H7 (cell line): ENCODE measurements around the gene CCDC106. TPM values are rescaled to one million over a fixed set of nuclear protein-coding genes. Genes with fewer than 3 reads are reported as not detected.

Experiments
- DNase-seq: peaks from one replicate; pipeline ENCODE4 v3.0.0; 2012
- H3K27me3 ChIP-seq: 2 replicates; pipeline ENCODE4 v1.6.0; 2011; ENCODE audit warnings: mild to moderate bottlenecking, low read length; ENCODE audit not compliant: control insufficient read depth, insufficient read depth
- H3K36me3 ChIP-seq: replicated peaks from 2 replicates; pipeline ENCODE4 v1.5.1; 2011; ENCODE audit warnings: low read length; ENCODE audit not compliant: control insufficient read depth, insufficient read depth
- H3K4me3 ChIP-seq: 2 replicates; pipeline ENCODE4 v1.5.1; 2011; ENCODE audit warnings: low read depth, mild to moderate bottlenecking, control low read depth, low read length, moderate library complexity; ENCODE audit not compliant: insufficient read depth
- total RNA-seq: library from RNA; depleted of rRNA; stranded (reverse); fragments of >200 nt; shearing (Covaris generic); gene quantifications from 2 replicates; pipeline ENCODE4 v1.2.3, GENCODE V29; 2014; rRNA removed

Gene CCDC106
- total RNA-seq, result 13.2 and 14.4 TPM in 2 replicates

DNA sequence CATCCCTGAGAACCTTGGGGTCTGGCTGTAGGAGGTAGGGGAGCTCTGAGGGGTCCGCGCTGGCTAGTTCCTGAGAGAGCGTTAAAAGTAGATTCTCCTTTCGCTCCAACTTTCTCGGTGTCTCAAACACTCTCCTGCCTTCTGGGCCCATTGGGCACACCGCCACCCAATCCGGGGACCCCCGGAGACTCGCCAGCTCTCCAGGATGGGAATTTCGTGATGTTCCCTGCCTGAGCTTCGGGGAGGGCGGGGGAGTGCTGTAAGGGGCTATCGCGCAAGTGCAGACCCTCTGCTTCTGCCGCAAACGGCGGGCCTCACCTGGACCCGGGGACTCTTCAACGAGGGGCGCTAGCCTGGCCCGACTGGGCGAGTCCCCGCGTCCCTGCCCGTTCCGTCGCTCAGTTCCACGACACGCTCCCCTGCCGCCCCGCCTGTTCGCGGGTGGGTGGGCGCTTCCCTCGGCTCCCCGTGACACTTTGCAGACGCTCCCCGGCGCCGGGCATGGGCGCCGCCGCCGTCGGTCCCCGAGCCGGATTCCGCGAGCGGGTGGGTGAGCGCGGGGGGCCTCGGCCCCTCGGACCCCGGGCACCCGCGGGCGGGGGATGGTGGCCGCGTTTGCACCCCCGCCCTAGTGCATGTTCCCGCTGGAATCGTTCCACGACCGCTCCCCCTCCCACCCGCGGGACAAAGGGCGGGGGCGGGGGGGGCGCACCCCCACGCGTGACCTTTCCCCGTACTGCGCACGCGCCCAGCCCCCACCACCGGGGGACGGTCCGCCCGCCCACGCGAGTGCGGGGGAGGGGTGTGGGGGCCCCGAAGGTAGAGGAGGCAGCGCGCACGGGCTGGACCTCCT is at the start of gene CCDC106:
TSS of gene CCDC106 (plus strand) at position 481 of the 853 bp plus-strand sequence. CDS start 835 bp downstream, outside the sequence.
- Histone ChIP-seq H3K4me3 (peak within 1 kb of the TSS; percentile 81), H3K36me3 (peaks cover 10% of the 10 kb centered on the region)
- peak; percentile 94 for DNase-seq

DNA sequence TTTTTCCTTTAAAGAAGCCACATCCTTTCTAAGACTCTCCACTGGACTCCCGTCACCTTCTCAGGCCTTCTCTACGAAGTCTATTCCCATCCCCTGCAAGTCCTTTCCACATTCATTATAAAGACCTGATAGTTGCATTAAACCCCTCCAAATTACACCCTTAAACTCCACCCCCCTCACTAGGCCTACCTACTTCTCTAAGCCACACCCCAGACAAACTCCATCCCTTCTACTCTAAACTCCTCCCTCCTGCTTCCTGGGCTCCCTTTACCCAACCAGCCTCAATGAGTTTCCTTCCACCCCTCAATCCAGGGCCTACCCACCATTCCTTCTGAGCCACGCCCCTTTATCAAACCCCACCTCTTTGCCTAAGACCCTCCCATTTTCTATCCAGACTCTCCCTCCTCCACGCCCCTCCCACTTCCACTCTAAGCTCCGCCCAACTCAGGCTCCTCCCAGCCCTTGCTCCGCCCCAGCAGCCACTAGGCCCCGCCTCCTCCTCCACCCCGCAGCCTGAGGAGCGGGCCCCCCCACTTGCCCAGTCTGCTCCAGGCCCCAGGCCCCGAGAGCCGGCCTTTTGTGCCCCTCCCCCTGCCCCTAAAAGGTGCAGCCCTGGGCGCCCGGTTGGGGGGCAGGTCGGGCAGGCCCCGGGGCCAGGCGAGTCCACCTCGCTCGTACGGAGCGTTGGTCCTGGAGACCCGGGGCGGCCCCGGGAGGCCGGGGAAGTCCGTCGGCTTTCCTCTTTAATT is 49.1 kb upstream of the CCDC106 start:
- Histone ChIP-seq H3K4me3 (peak overlapping the region; percentile 57), H3K27me3 (no peaks in the 10 kb centered on the region), H3K36me3 (peaks cover 3% of the 10 kb centered on the region)
- DNase-seq, result peak; percentile 96

More for the DNA sequence above, at the start of gene CCDC106:
- no peaks in the 10 kb centered on the region for H3K27me3 ChIP-seq

DNA sequence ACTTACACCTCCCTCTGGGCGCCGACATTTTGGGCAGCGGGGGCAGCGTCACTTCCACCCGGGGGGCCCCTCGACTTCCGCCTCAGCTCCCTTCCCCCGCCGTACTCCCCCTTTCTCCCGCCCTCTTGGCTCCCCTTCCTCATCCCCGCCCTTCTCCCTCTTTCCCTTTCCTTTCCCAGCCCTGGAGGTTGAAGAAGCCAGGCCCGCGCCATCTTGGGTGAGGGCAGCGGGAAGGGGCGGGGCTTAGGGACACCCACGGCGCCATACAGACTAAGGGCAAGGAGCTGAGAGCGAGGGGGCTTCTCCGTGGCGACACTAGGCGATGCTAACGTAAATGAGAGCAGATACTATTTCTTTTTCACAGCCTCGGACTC is 48.6 kb upstream of the CCDC106 start, which contains the start of gene FIZ1:
TSS of gene FIZ1 (minus strand) at position 50 of the 374 bp plus-strand sequence. CDS start 1,652 bp downstream, outside the sequence.
- peak; percentile 96 for DNase-seq
- Histone ChIP-seq H3K36me3 (peaks cover 3% of the 10 kb centered on the region), H3K4me3 (peak within 1 kb of the TSS; percentile 57), H3K27me3 (no peaks in the 10 kb centered on the region)

DNA sequence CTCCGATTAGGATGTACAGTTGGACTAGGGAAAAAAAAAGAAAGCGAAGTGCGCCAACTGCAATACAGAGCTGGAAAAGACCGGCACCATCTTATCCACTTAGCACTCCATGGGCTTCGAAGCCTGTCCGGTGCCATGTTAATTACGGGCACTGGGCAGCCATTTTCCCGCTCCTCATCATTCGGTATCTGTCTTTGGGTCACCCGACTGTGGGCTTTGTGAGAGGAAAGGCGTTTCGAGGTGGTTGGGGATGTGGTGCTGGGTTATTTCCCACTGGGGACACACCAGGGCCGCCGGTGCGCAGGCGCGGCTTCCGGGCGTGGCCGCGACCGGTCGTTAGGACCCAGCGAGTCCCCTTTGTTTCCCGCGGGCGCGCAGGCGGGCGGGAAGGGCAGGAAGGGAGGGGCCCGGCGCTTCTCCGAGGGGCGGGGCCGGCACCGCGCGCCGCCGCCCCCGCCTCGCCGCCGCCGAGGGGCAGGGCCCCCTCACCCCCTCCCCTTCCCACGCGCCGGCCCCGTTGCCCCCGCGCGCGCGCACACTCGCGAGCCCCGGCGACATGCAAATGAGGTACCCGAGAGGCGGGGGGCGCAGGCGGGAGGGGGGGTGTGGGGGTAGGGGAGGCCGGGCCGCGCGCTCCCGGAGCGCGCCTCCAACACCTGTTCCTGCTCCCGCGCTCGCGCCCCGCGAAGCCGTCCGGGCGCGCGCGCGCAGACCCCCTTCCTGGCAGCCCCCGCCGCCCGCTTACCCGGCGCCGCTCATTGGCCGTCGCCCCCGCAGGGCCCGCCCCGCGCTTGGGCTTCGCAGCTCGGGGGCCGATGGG is 48.0 kb upstream of the CCDC106 start, which contains the start of gene ZNF524:
TSS of gene ZNF524 (plus strand) at position 447 of the 820 bp plus-strand sequence. CDS start 1,825 bp downstream, outside the sequence.
- H3K27me3 ChIP-seq, result no peaks in the 10 kb centered on the region
- DNase-seq, result peak; percentile 98
- H3K36me3 ChIP-seq, result peaks cover 3% of the 10 kb centered on the region
- H3K4me3 ChIP-seq, result peak within 1 kb of the TSS; percentile 57

DNA sequence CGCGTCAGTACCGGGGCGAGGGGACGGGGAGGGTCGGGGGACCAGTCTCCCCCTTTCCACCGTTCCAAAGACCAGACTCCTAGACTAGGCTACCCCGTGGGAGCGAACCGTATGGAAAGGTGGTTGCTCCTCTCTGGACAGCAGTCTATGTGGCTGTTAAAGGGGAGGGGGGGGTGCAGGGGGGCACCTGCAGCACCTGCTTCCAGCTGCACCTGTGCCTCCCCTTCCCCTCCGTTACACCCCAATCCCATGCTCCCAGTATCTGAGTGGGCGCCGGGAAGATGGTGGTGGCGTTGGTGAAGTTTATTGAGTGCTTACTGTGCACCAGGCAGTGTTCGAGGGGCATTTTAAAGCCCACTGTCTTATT is 47.4 kb upstream of the CCDC106 start:
- H3K4me3 ChIP-seq, result peak overlapping the region; percentile 57
- H3K27me3 ChIP-seq, result no peaks in the 10 kb centered on the region
- DNase-seq, result no peak
- peaks cover 3% of the 10 kb centered on the region; the same call in 1 of the 2 replicates for H3K36me3 ChIP-seq

DNA sequence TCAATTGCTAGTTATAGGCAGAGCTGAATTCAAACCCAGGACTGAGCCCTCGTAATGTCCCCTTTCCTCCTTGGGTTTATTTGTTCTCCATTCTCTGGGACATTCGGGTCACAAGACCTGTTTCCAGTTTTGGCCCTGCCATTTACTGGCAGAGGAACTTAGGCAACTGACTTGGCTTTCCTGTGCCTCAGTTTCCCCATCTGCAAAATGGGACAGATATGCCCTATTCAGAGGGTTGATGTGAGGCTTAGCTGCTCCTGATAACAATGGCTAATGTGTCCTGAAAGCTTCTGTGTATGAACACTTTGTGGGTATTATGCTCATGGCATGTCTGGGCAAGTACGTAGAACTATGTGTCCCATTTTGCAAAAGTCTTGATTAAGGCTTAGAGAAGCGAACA is 46.9 kb upstream of the CCDC106 start:
- peaks cover 3% of the 10 kb centered on the region; the same call in 1 of the 2 replicates for H3K36me3 ChIP-seq
- DNase-seq, result no peak
- peak overlapping the region; percentile 57 for H3K4me3 ChIP-seq
- H3K27me3 ChIP-seq, result no peaks in the 10 kb centered on the region

DNA sequence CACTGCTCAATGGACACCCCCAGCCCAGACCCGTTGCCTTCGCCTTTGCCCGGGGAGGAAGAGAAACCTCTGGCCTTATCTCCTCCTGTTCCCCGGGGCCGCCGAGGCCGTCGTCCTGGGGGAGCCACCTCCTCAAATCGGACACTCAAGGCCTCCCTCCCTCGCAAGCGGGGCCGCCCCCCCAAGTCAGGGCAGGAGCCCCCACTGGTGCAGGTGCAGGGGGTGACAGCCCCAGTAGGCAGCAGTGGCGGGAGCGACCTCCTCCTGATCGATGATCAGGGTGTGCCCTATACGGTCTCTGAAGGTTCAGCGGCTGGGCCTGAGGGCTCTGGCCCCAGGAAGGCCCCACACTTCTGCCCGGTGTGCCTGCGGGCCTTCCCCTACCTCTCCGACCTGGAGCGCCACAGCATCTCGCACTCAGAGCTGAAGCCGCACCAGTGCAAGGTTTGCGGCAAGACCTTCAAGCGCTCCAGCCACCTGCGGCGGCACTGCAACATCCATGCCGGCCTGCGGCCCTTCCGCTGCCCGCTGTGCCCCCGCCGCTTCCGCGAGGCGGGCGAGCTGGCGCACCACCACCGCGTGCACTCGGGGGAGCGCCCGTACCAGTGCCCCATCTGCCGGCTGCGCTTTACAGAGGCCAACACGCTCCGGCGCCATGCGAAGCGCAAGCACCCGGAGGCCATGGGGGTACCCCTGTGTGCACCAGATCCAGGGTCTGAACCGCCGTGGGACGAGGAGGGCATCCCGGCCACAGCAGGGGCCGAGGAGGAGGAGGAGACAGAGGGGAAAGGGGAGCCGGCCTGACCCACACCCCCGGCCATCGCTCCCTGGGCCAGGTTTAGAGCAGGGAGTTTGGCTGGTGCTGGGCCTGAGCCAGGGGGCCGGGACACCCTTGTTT is 45.7 kb upstream of the CCDC106 start:
- Histone ChIP-seq H3K27me3 (no peaks in the 10 kb centered on the region), H3K4me3 (no peak overlapping the region), H3K36me3 (no peaks in the 10 kb centered on the region)
- DNase-seq, result no peak

DNA sequence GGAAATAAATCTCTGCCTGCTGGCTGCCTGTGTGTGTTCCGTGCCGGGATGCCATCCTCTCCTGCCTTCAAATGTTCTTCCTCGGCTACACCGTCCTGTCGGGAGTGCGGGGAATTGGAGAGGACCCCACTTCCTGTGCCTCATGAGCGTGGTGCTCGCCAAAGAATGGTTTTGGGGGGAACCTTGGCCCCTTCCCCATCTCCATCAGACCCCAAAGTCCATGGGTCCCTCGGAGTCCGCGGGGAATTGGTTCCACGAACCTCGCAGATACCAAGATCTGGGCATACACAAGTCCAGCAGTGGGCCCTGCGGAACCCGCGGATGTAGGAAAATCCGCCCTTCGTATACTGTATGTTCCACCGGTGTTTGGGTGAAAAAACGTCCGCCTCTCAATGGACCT is 44.9 kb upstream of the CCDC106 start:
- Histone ChIP-seq H3K4me3 (no peak overlapping the region), H3K36me3 (no peaks in the 10 kb centered on the region), H3K27me3 (no peaks in the 10 kb centered on the region)
- no peak for DNase-seq

DNA sequence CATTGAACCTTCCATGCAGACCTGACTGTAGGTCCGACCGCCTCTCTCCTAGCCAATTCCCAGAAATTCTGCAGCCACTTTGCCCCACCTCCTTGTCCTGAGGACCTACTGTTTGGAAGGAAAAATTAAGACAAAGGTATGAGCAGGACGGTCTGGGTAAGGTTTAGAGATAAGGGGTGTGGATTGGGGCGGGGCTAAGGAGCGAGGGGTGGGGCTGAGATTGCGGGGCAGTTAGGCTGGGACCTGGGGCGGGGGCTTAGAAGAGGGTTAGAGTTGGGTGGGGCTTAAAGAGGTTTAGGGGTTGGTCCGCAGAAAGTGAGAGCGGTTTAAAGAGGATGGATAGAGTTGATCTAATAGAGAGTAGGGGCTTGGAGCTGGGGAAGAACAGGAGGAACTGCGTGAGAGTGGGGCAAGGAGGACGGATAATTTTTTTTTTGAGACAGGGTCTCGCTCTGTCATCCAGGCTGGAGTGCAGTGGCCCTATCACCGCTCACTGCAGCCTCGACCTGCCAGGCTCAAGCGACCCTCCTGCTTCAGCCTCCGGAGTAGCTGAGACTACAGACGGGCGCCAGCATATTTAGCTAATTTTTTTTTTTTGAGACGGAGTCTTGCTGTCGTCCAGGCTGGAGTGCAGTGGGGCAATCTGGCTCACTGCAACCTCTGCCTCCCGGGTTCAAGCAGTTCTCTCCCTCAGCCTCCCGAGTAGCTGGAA is 44.3 kb upstream of the CCDC106 start:
- no peak overlapping the region for H3K4me3 ChIP-seq
- peak; percentile 88 for DNase-seq
- no peaks in the 10 kb centered on the region for H3K36me3 ChIP-seq
- H3K27me3 ChIP-seq, result no peaks in the 10 kb centered on the region

DNA sequence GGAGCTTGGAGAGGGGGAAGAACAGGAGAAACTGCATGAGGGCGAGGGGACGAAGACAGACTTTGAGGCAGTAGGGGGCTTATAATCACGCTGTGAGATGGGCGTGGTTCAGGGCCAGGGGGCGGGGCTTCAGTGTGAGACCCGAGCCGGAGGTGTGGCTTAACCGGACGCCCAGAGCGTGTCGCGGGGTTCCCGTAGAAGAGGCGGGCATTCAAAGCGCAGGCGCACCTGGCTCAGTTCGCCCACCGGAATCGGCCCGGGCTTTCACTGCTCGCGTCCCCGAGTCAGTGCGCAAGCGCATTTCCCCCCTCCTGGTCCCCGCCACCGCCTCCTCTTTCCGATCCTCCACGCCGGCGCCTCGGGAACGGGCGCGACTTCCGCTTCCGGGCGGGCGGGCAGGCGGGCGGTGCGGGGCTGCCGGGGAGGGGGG is 42.8 kb upstream of the CCDC106 start:
- H3K27me3 ChIP-seq, result no peaks in the 10 kb centered on the region
- DNase-seq, result peak; percentile 99
- H3K36me3 ChIP-seq, result peaks cover 2% of the 10 kb centered on the region
- H3K4me3 ChIP-seq, result peak overlapping the region; percentile 90

DNA sequence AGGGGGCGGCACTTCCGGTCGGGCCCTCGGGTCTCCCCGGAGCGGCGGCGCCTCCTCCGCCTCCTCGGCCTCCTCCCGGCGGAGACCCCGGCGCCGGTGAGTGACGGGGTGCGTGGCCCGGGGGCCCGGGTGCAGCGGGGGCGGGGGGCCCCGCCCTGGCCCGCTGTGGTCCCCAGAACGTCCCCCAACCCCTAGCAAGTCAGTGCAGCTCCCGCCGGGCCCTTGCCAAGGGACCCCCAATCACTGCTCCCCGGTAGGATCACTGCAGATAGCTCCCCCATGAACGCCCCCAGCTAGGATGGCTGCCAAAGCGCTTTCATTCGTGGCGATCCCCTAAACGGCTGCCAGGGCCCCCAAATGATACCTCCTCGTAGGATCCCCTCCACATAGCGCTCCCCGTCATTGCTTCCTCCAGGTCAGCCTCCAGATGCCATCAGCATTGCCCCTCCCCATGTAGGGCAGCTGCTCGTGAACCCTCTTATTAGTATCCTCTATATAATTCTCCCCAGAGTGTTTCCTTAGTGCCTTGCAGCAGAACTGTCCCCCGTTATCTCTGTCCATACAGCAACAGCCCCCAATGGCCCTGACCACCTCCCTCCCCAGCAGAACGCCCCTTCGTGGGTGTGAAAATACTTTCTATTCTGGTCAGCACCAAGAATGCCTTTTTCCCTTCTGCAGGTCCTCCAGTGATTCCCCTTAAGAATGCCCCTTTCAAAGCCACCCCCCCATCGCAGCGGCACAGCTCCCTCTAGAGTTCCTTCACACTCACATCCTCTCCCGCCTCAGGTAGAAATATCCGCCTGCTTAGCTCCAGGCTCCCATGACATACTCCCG is 42.2 kb upstream of the CCDC106 start, which contains the start of gene ZNF865:
TSS of gene ZNF865 (plus strand) at position 11 of the 834 bp plus-strand sequence. CDS start 7,972 bp downstream, outside the sequence.
- Histone ChIP-seq H3K4me3 (peak within 1 kb of the TSS; percentile 90), H3K27me3 (no peaks in the 10 kb centered on the region), H3K36me3 (peaks cover 2% of the 10 kb centered on the region)
- DNase-seq, result peak; percentile 91

DNA sequence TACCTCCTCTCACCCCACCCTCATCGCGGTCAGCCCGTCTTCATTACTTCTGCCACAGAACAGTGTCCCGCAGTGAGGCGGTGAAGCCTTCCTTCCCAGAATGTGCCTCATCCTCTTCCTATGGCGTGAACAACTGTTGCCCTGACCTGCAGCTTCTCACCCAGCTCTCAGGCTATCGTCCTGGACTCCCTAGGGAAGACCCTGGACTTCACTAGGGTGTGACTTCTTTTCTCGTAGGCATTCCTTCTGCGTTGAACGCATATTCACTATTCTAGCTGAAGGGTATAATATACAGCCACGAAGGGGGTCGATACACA is 41.6 kb upstream of the CCDC106 start:
- H3K27me3 ChIP-seq, result no peaks in the 10 kb centered on the region
- H3K4me3 ChIP-seq, result peak overlapping the region; percentile 90; the same call in 1 of the 2 replicates
- peaks cover 2% of the 10 kb centered on the region for H3K36me3 ChIP-seq
- no peak for DNase-seq
